Measurements from ENCODE around the gene TSPY2. TPM values are rescaled to one million over a fixed set of nuclear protein-coding genes. Genes with fewer than 3 reads are reported as not detected.
"Not testable (repeated sequence)": the region's sequence is repeated elsewhere in the genome, so short reads cannot be mapped to it uniquely, and the experiment has no call there.

The TSPY2 gene, protein sequence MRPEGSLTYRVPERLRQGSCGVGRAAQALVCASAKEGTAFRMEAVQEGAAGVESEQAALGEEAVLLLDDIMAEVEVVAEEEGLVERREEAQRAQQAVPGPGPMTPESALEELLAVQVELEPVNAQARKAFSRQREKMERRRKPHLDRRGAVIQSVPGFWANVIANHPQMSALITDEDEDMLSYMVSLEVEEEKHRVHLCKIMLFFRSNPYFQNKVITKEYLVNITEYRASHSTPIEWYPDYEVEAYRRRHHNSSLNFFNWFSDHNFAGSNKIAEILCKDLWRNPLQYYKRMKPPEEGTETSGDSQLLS
- polyA plus RNA-seq (2011; rRNA removed) (not detected in 2 replicates), polyA minus RNA-seq (2011; rRNA and poly(A)+ RNA removed) (not detected in 2 replicates)

DNA sequence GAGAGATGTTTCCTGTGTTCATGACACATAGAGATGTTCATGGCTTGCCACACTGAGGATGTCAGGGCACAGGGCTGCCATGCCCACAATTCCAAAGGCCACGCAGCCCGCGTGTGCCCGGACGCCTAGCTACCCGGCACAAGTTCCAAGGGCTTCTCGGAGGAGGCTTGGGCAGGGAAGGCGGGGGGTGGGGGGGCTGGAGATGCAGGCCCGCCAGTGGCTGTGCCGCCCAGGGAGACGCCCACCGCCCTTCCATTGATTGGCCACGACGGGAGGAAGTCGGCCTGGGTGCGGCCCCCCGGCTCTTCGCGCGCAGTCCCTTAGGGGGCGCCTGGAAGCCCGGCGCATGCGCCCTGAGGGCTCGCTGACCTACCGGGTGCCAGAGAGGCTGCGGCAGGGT lies at the start of gene TSPY2:
Gene TSPY2 (plus strand): TSS at position 301 of the 400 bp plus-strand sequence. CDS start 46 bp downstream, at position 347.
- CTCF ChIA-PET; H3K27me3 ChIP-seq (ENCODE audit: control insufficient read depth, insufficient read depth, low read length); DNase-seq (ENCODE audit: low read depth); POLR2A ChIA-PET; H3K36me3 ChIP-seq (ENCODE audit: control insufficient read depth, insufficient read depth, low read length); H3K4me3 ChIP-seq (ENCODE audit: low read depth, low read length): not testable (repeated sequence)

DNA sequence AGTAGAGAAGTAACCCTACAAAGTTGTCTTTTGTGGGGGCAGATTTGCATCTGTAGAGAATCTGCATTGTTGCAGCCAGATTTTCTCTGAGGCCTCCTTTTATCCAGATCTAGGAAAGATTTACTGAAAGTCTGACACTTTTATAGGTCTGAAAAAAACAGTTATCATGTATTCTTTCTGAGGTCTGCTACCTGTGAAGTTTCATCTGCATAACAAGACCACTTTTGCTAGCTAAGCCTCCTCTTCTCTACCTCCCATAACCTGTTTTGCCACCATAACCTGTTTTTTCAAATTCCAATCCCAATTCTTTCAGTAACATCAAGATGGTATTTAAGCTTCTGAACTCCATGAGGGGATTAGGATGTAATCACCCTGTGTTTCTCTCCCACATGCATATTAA lies 36.5 kb upstream of the TSPY2 start:
- CTCF ChIA-PET; H3K27me3 ChIP-seq (ENCODE audit: control insufficient read depth, insufficient read depth, low read length); H3K4me3 ChIP-seq (ENCODE audit: low read depth, low read length); H3K36me3 ChIP-seq (ENCODE audit: control insufficient read depth, insufficient read depth, low read length); POLR2A ChIA-PET; DNase-seq (ENCODE audit: low read depth): not testable (repeated sequence)

DNA sequence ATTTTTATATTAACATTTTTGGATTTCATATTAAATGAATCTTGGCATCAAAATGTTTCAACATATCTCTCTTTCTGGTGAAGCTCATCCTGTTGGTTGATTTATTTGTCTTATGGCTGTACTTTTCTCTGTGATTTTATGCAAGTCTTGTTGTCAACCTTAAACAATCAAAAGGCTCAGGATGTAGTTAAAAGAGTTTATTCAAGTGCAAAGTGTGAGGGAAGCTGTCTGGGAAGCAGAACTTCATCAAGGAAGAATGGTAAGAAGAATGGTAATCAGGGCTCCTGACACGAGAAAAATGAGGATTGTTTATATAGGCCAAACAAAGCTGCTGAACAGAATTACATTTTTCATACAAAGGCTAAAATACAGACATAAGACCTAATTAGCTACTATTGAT lies 29.0 kb upstream of the TSPY2 start:
- H3K36me3 ChIP-seq (ENCODE audit: control insufficient read depth, insufficient read depth, low read length); DNase-seq (ENCODE audit: low read depth); POLR2A ChIA-PET; CTCF ChIA-PET; H3K4me3 ChIP-seq (ENCODE audit: low read depth, low read length); H3K27me3 ChIP-seq (ENCODE audit: control insufficient read depth, insufficient read depth, low read length): not testable (repeated sequence)

DNA sequence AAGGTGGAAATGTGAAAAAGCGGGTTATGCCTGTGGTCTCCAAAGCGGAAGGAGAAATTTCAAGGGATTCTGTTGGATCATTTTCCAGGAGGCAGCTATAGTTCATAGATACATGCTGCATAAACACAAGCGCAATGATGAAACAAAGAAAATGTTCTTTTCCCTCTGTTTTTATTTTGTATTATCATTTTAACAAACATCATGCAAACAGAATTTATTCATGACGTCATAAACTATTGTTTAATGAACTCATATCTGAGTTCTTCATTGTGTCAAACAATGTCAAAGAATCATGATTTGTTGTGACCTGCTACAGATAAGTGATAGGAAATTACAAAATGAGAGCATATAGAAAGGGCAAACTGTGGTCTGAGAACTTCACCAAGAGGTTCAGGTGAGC lies 23.8 kb downstream of the TSPY2 start:
- CTCF ChIA-PET; H3K27me3 ChIP-seq (ENCODE audit: control insufficient read depth, insufficient read depth, low read length); DNase-seq (ENCODE audit: low read depth); POLR2A ChIA-PET; H3K36me3 ChIP-seq (ENCODE audit: control insufficient read depth, insufficient read depth, low read length); H3K4me3 ChIP-seq (ENCODE audit: low read depth, low read length): not testable (repeated sequence)

Measured in BJ (cell line).